Chondrocyte (in vitro differentiated cells): ENCODE measurements around the gene KLK8. TPM values are rescaled to one million over a fixed set of nuclear protein-coding genes. Genes with fewer than 3 reads are reported as not detected.

ENCODE experiments used
- DNase-seq: peaks from one replicate; pipeline ENCODE4 v3.0.0; 2021; ENCODE audit warnings: mixed read lengths, low spot score
- H3K27ac Mint-ChIP-seq: one replicate; pipeline ENCODE4 v1.8.0; 2021; ENCODE audit warnings: mild to moderate bottlenecking, moderate library complexity, mixed read lengths; ENCODE audit not compliant: unreplicated experiment
- H3K27me3 Mint-ChIP-seq: 2 replicates; pipeline ENCODE4 v1.8.0; 2021; ENCODE audit warnings: low read depth, mixed read lengths
- H3K36me3 Mint-ChIP-seq: 2 replicates; pipeline ENCODE4 v1.8.0; 2021; ENCODE audit warnings: low read depth, mixed read lengths
- H3K4me1 Mint-ChIP-seq: 2 replicates; pipeline ENCODE4 v1.8.0; 2021; ENCODE audit warnings: low read depth, mild to moderate bottlenecking, mixed read lengths
- H3K4me3 Mint-ChIP-seq: one replicate; pipeline ENCODE4 v1.8.0; 2021; ENCODE audit warnings: mild to moderate bottlenecking, moderate library complexity, mixed read lengths; ENCODE audit not compliant: unreplicated experiment
- H3K9me3 Mint-ChIP-seq: 2 replicates; pipeline ENCODE4 v1.8.0; 2021; ENCODE audit warnings: low read depth, mixed read lengths
- CTCF ChIP-seq: fragments of 200-600 bp; sonication (generic); IDR thresholded peaks from 2 replicates; pipeline ENCODE4 v1.5.0; 2021; ENCODE audit warnings: antibody characterized with exemption, mild to moderate bottlenecking, moderate library complexity
- total RNA-seq: library from RNA; stranded (reverse); gene quantifications from 3 replicates; pipeline ENCODE4 v1.2.1, GENCODE V29; 2021

KLK8 gene
- total RNA-seq, 1 donor from 2014 or later, result not detected

GRCh38 chr19:51019544-51019925 lies 18.1 kb upstream of the KLK8 start, which contains the start of gene KLK10:
TSS of gene KLK10 (minus strand) at chr19:51019709. CDS start at chr19:51019130, 579 bp downstream.
- TF ChIP-seq CTCF, result no peak
- H3K4me1 Mint-ChIP-seq, result peaks cover 6% of the 10 kb centered on the region
- DNase-seq, result no peak
- no peaks in the 10 kb centered on the region for H3K9me3 Mint-ChIP-seq
- peaks cover 56% of the 10 kb centered on the region for H3K27me3 Mint-ChIP-seq
- peaks cover 2% of the 10 kb centered on the region for H3K36me3 Mint-ChIP-seq
- no peak within 1 kb of the TSS for H3K4me3 Mint-ChIP-seq
- H3K27ac Mint-ChIP-seq, result no peak within 1 kb of the TSS

- Mint-ChIP-seq H3K27me3 (peaks cover 60% of the 10 kb centered on the region), H3K27ac (no peak overlapping the region), H3K4me3 (no peak overlapping the region), H3K4me1 (peaks cover 6% of the 10 kb centered on the region), H3K36me3 (peaks cover 2% of the 10 kb centered on the region), H3K9me3 (no peaks in the 10 kb centered on the region)
- TF ChIP-seq CTCF, result no peak
- DNase-seq, result no peak
Measured at GRCh38 chr19:51018745-51019543, 17.5 kb upstream of the KLK8 start.

DNA sequence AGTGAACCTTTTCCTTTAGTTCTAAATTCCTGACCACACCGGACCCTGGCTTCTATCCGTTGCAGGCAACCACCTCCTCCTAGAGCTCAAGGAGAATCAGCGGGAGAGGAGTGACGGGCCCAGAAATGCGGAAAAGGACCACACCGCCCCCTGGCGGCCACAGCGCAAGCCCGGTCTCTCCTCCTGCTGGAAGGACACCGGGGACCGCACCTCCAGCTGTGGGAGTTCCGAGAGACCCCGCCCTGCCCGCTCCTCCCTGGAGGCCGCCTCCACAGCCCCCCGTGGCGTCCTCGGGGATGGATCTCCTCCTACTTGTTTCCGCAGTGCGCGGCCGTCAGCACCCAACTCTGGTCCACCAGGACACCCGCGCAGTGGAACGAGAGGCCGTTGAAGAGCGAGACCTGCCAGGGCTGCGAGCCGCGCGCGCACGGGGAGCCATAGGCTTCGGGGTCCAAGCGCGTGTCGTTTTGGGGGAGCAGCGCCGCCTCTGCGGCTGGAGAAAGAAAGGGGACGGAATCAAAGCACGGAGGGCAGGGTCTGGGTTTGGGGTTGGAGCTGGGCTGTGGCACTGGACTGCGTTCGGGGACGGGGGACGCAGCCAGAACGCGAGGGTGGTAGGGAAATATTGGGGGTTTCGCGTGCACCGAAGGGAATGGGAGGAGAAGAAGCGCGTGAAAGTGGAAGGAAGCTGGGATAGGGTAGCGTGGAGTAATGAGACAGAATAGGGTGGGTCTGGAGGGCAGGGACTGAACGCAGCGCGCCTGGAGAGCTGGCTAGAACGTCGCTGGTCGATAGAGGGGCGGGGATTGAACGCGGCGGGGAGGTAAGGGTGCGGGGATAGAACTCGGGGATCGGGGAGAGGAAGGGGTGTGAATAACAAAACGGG lies 15.6 kb upstream of the KLK8 start:
- H3K27me3 Mint-ChIP-seq, result peaks cover 52% of the 10 kb centered on the region
- no peak overlapping the region for H3K27ac Mint-ChIP-seq
- H3K4me1 Mint-ChIP-seq, result peaks cover 6% of the 10 kb centered on the region

DNA sequence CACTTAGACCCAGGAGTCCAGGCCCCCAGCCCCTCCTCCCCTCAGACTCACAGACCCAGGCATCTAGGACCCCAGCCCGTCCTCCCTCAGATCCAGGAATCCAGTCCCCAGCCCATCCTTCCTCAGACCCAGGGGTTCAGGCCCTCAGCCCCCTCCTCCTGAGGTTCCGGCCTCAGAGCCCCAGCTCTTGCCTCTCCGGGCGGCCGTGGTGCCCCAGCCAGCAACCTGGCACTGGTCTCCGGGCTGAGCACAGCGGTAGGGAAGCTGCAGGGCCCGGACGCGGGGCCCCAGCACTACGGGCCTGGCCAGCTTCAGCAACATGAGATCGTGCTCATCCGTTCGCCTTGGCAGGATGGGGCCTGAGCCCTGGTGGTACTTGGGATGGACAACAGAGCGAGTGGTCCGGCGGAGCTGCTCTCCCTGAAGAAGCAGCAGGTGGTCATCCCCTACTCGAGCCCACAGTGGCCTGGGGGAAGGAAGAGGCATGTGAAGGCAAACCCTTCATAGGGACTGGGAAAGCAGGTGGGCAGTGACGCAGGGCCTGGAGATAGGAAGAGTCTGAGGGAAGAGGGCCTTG lies 14.4 kb upstream of the KLK8 start:
- TF ChIP-seq CTCF, result no peak
- Mint-ChIP-seq H3K4me3 (no peak overlapping the region), H3K27ac (no peak overlapping the region), H3K4me1 (peaks cover 6% of the 10 kb centered on the region), H3K36me3 (peaks cover 2% of the 10 kb centered on the region), H3K9me3 (no peaks in the 10 kb centered on the region), H3K27me3 (peaks cover 53% of the 10 kb centered on the region)
- no peak for DNase-seq

More for the DNA sequence above, 15.6 kb upstream of the KLK8 start:
- H3K9me3 Mint-ChIP-seq, result no peaks in the 10 kb centered on the region
- H3K36me3 Mint-ChIP-seq, result peaks cover 2% of the 10 kb centered on the region
- no peak for DNase-seq
- H3K4me3 Mint-ChIP-seq, result peak overlapping the region; percentile 53
- peak; percentile 56 for TF ChIP-seq CTCF

- H3K27ac Mint-ChIP-seq, result no peak overlapping the region
- DNase-seq, result no peak
- H3K27me3 Mint-ChIP-seq, result peaks cover 55% of the 10 kb centered on the region
- H3K9me3 Mint-ChIP-seq, result no peaks in the 10 kb centered on the region
- H3K4me3 Mint-ChIP-seq, result no peak overlapping the region
- no peak for TF ChIP-seq CTCF
- H3K4me1 Mint-ChIP-seq, result peaks cover 6% of the 10 kb centered on the region
- H3K36me3 Mint-ChIP-seq, result peaks cover 2% of the 10 kb centered on the region
Measured at GRCh38 chr19:51014242-51014641, 12.8 kb upstream of the KLK8 start.
